Kidney epithelial cell (primary cell): ENCODE measurements around the gene CHCHD3. TPM values are rescaled to one million over a fixed set of nuclear protein-coding genes. Genes with fewer than 3 reads are reported as not detected.
A peak's percentile ranks its signal among the peaks of the same experiment; 100 is the strongest.

Experiments
- DNase-seq: peaks from one replicate; pipeline ENCODE4 v3.0.0-alpha.2; 2010; ENCODE audit warnings: low read depth
- H3K27me3 ChIP-seq: 2 replicates; pipeline ENCODE4 v1.6.0; 2011; ENCODE audit warnings: low read length; ENCODE audit not compliant: control insufficient read depth, insufficient read depth
- H3K36me3 ChIP-seq: 2 replicates; pipeline ENCODE4 v1.5.1; 2011; ENCODE audit warnings: low read length; ENCODE audit not compliant: control insufficient read depth, insufficient read depth
- H3K4me3 ChIP-seq: 2 replicates; pipeline ENCODE4 v1.5.1; 2011; ENCODE audit warnings: low read depth, mild to moderate bottlenecking, control low read depth, low read length
- CTCF ChIP-seq: IDR thresholded peaks from 2 replicates; pipeline ENCODE4 v1.5.1; 2011; ENCODE audit warnings: mild to moderate bottlenecking, moderate library complexity, low read length, control low read depth, inconsistent platforms; ENCODE audit not compliant: insufficient read depth, poor library complexity, severe bottlenecking
- total RNA-seq: library from RNA; depleted of rRNA; stranded (reverse); fragments of >200 nt; gene quantifications from 2 replicates; pipeline ENCODE4 v1.2.3, GENCODE V29; 2015

The CHCHD3 gene
- total RNA-seq, result 78.7 and 119 TPM in 2 replicates

DNA sequence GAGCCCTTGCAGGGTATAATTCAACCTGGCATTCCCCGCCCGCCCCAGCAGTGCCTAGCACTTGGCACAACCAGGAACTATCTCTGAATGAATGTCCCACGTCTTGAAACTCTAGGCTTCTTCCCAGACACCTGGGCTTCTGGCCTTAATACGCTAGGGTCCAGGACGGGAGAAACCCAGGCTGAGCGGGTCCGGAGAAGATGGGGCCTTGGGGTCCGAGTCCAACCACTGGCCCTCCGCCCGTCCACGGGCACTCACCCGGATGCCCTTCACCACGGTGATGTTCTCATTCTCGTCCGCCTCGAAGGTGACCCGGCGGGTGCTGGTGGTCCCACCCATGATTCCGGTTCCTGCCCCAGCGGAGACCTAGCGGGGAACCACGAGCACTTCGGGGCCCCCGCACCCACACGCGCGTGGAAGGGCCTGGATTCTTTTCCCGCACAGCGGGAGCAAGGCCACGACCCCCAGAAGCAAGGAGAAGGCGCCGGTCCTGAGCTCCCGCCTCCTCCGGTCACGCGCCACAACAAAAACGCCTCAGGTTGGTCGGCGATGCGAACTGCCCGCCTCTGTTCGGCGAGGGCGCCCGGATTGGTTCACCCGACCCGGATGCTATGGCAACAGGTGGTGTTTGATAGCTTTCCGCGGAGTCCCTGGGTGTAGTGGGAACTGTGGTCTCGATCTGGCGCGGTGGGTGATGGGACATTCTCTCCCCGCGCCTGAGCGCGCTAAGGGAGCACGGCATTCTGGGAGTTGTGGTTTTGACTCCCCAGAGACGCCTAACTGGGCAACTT, at the start of gene CHCHD3:
Gene CHCHD3 (minus strand): TSS at position 492 of the 791 bp plus-strand sequence. CDS start 153 bp downstream, at position 339.
- peak; percentile 93 for DNase-seq
- H3K4me3 ChIP-seq, result peak within 1 kb of the TSS; percentile 98
- no peaks in the 10 kb centered on the region for H3K36me3 ChIP-seq
- TF ChIP-seq CTCF, result no peak
- no peaks in the 10 kb centered on the region for H3K27me3 ChIP-seq

DNA sequence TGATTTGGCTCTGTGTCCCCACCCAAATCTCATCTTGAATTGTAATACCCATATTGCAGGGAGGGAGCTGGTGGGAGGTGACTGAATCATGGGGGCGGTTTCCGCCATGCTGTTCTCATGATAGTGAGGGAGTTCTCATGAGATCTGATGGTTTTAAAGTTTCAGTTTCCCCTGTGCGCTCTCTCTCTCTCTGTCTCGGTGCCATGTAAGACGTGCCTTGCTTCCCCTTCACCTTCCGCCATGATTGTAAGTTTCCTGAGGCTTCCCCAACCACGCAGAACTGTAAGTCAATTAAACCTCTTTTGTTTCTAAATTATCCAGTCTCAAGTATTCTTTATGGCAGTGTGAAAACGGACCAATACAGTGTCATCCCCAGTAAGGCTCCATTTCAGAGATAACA, 48.3 kb upstream of the CHCHD3 start:
- H3K27me3 ChIP-seq, result no peaks in the 10 kb centered on the region
- DNase-seq, result no peak
- H3K36me3 ChIP-seq, result no peaks in the 10 kb centered on the region
- H3K4me3 ChIP-seq, result no peak overlapping the region
- no peak for TF ChIP-seq CTCF

GRCh38 chr7:133126422-133126821, 44.5 kb upstream of the CHCHD3 start:
- H3K36me3 ChIP-seq, result no peaks in the 10 kb centered on the region

DNA sequence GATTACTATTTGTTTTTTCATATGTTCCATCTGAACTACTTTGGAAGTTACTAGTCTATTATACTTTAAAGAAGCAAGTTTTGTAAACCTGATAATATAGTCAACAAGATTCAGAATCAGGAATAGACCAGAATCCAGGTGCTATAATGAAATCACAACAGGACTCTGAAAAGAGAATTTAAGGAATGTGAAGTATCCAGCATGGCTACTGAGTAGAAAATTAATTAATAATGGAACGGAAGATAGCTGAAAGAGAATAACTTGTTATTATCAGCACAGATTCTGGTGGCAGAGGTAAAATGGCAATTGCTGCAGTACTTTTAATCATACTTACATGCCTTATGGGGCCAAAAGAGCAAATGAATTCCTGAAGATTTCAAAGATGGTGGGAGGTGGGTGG, 43.1 kb upstream of the CHCHD3 start:
- Histone ChIP-seq H3K27me3 (no peaks in the 10 kb centered on the region), H3K36me3 (no peaks in the 10 kb centered on the region), H3K4me3 (no peak overlapping the region)
- no peak for DNase-seq
- no peak for TF ChIP-seq CTCF

More at GRCh38 chr7:133126422-133126821, 44.5 kb upstream of the CHCHD3 start:
- Histone ChIP-seq H3K4me3 (no peak overlapping the region), H3K27me3 (no peaks in the 10 kb centered on the region)
- TF ChIP-seq CTCF, result no peak
- no peak for DNase-seq

DNA sequence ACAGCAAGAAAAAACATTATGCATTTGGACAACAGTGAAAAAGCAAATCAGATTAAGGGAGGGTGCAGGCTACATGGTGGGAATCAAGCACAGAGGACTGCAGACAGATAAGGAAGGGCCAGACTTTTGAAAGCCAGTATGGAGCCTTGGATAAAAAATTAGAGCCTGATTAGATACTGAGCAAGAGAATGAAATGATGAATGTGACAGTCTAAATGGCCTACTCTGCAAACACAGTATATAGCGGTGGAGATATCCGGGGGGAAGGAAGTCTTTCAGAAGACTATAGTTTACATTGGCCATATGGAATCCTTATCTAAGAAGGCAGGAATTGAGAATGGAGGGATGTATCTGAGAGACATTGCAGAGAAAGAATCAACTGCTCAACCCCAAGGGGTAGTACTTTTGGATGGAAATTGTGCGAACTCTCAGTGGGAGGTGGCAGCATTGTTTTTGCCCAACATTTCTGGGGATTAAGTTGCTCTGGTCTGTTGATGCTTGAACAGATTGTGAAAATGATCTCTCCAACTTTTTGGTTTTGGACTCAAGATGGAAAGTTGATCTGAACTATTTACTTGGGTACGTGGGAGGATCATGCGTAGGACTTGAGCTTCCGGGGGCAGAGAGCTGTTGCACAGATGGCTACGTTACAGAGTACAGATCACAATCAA, 39.4 kb upstream of the CHCHD3 start:
- Histone ChIP-seq H3K4me3 (no peak overlapping the region), H3K36me3 (no peaks in the 10 kb centered on the region), H3K27me3 (peaks cover 2% of the 10 kb centered on the region)
- no peak for TF ChIP-seq CTCF
- DNase-seq, result no peak
